ENCODE results near the gene UGT1A8.

Gene UGT1A8

GRCh38 chr2:233803292-233803911 lies 186.0 kb downstream of the UGT1A8 start:
- no peak for DNase-seq

- no peak for DNase-seq
Measured at GRCh38 chr2:233803994-233804393, 186.6 kb downstream of the UGT1A8 start.

- no peak for DNase-seq
Measured at GRCh38 chr2:233807215-233807865, 189.9 kb downstream of the UGT1A8 start.

- DNase-seq: no peak
Measured at GRCh38 chr2:233807966-233808935, 190.8 kb downstream of the UGT1A8 start.

GRCh38 chr2:233810385-233810784 lies 193.0 kb downstream of the UGT1A8 start:
- no peak for DNase-seq

- no peak for DNase-seq
Measured at GRCh38 chr2:233811087-233811486, 193.7 kb downstream of the UGT1A8 start.

- no peak for DNase-seq
Measured at GRCh38 chr2:233811732-233812131, 194.3 kb downstream of the UGT1A8 start.

GRCh38 chr2:233813236-233814055 lies 196.0 kb downstream of the UGT1A8 start:
- no peak for DNase-seq

GRCh38 chr2:233814056-233814835 lies 196.8 kb downstream of the UGT1A8 start:
- no peak for DNase-seq

GRCh38 chr2:233815861-233816260 lies 198.4 kb downstream of the UGT1A8 start:
- DNase-seq: no peak

- DNase-seq: no peak
Measured at GRCh38 chr2:233816334-233816733, 198.9 kb downstream of the UGT1A8 start.

- no peak for DNase-seq
Measured at GRCh38 chr2:233816771-233817170, 199.3 kb downstream of the UGT1A8 start.

- no peak for DNase-seq
Measured at GRCh38 chr2:233817361-233817911, 200.0 kb downstream of the UGT1A8 start.

- no peak for DNase-seq
Measured at GRCh38 chr2:233817995-233818638, 200.7 kb downstream of the UGT1A8 start.

GRCh38 chr2:233818639-233819621 lies 201.5 kb downstream of the UGT1A8 start:
- DNase-seq: no peak

- no peak for DNase-seq
Measured at GRCh38 chr2:233819884-233820773, 202.7 kb downstream of the UGT1A8 start.

- no peak for DNase-seq
Measured at GRCh38 chr2:233820774-233821105, 203.3 kb downstream of the UGT1A8 start.

GRCh38 chr2:233821196-233821595 lies 203.8 kb downstream of the UGT1A8 start:
- DNase-seq: no peak

GRCh38 chr2:233821709-233822100 lies 204.3 kb downstream of the UGT1A8 start:
- no peak for DNase-seq

Data from activated T-cell treated with anti-CD3 and anti-CD28 coated beads for 4 hours (primary cell).